ENCODE data around the gene TMEM108. TPM values are rescaled to one million over a fixed set of nuclear protein-coding genes. Genes with fewer than 3 reads are reported as not detected.

The TMEM108 gene
- total and polyA plus RNA-seq, 2 of the 4 experiments (the other 2 are of a cell fraction), result 0.18 to 2.2 TPM

DNA sequence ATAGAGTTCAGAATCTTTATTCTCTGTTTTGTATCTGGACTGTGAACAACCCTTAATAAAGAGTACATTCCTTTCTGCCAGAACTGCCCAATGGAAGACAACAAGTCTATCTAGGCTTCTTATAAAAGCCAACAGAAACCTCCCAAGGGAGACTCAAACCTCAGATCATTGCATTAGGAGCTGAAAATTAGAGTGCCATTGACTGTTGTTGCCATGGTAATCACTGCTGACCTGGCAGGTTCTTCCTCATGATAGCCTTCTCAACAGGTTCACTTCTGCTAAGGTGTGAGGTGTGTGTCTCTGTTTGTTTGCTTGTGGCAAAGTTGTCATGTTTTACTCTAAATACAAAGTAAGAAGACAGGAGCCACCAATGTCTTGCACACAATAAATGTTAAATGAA lies 79.2 kb downstream of the TMEM108 start:
- Histone ChIP-seq H3K14ac (replicated peaks; ENCODE audit: low read depth, low read length) (no peak overlapping the region), H3K9me1 (ENCODE audit: insufficient read depth, low read length) (no peaks in the 10 kb centered on the region), H4K5ac (ENCODE audit: low read depth, low read length) (no peak overlapping the region), H2AK9ac (replicated peaks; ENCODE audit: low read depth, low read length, poor library complexity) (no peak overlapping the region), H2BK20ac (ENCODE audit: low read depth, low read length) (no peak overlapping the region), H3K18ac (ENCODE audit: low read depth, low read length) (no peak overlapping the region), H2BK5ac (ENCODE audit: low read depth, low read length, poor library complexity, severe bottlenecking) (no peak overlapping the region), H2AFZ (replicated peaks; ENCODE audit: low read length, poor library complexity) (no peak overlapping the region), H3K4me1 (ENCODE audit: control insufficient read depth, insufficient read depth, low read length) (no peaks in the 10 kb centered on the region; the same call in 1 of the 2 replicates), H3K23ac (ENCODE audit: low read depth, low read length) (no peak overlapping the region), H3K79me1 (ENCODE audit: low read depth in 1 of 2, low read length in 2 of 2) (no peaks in the 10 kb centered on the region), H2BK15ac (ENCODE audit: low read depth, low read length) (no peak overlapping the region), H4K91ac (ENCODE audit: insufficient read depth, low read depth, low read length) (no peak overlapping the region), H3K9me3 (ENCODE audit: control insufficient read depth, insufficient read depth, low read length) (no peaks in the 10 kb centered on the region), H3K27ac (ENCODE audit: insufficient read depth, low read length) (no peak overlapping the region), H3K4me3 (ENCODE audit: insufficient read depth, low read depth, low read length) (no peak overlapping the region), H3K56ac (ENCODE audit: extremely low read depth, insufficient read depth, low read length) (no peak overlapping the region), H3K27me3 (ENCODE audit: control insufficient read depth, insufficient read depth, low read length) (no peaks in the 10 kb centered on the region; the same call in 1 of the 2 replicates), H3K9ac (ENCODE audit: low read depth, low read length) (no peak overlapping the region), H4K20me1 (ENCODE audit: insufficient read depth, low read length) (no peaks in the 10 kb centered on the region), H2BK120ac (ENCODE audit: low read depth, low read length) (no peak overlapping the region), H3K36me3 (ENCODE audit: control insufficient read depth, insufficient read depth, low read length) (no peaks in the 10 kb centered on the region), H3K4ac (ENCODE audit: low read depth, low read length) (no peak overlapping the region), H3K4me2 (ENCODE audit: low read depth, low read length) (no peak overlapping the region), H2AK5ac (ENCODE audit: low read depth, low read length) (no peak overlapping the region), H4K8ac (ENCODE audit: low read depth in 2 of 2, low read length in 2 of 2) (no peak overlapping the region)
- ATAC-seq (ENCODE audit: low read depth), result no peak
- dilution Hi-C loops (cut with HindIII; ENCODE audit: low sequenced_read_pairs, unreplicated experiment) (no loop called here), intact Hi-C loops (cut with micrococcal nuclease) (no loop called here), in situ Hi-C loops (cut with MboI; ENCODE audit: low sequenced_read_pairs) (no loop called here)
- ChIA-PET CTCF (no interaction called here), POLR2A (ENCODE audit: unreplicated experiment) (no interaction called here)
- no TSS peak for BruUV-seq (replicated peaks)
- TF ChIP-seq, protein P1, sequence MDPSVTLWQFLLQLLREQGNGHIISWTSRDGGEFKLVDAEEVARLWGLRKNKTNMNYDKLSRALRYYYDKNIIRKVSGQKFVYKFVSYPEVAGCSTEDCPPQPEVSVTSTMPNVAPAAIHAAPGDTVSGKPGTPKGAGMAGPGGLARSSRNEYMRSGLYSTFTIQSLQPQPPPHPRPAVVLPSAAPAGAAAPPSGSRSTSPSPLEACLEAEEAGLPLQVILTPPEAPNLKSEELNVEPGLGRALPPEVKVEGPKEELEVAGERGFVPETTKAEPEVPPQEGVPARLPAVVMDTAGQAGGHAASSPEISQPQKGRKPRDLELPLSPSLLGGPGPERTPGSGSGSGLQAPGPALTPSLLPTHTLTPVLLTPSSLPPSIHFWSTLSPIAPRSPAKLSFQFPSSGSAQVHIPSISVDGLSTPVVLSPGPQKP (IDR thresholded peaks at IDR 0.05; ENCODE audit: borderline replicate concordance, low read depth, low read length), result no peak
- TF ChIP-seq CEBPB (IDR thresholded peaks at IDR 0.05; ENCODE audit: low read depth, low read length) (no peak), MXI1 (IDR thresholded peaks at IDR 0.05; ENCODE audit: borderline replicate concordance, low read depth, low read length) (no peak), RAD21 (IDR thresholded peaks at IDR 0.05; ENCODE audit: low read length) (no peak)
- no peak for DNase-seq
